Neural progenitor cell (in vitro differentiated cells): ENCODE results near the gene PLCB1.

Experiments
- EZH2 ChIP-seq: fragments of 200-600 bp; sonication (generic); IDR thresholded peaks from 2 replicates; pipeline ENCODE4 v1.6.1; 2017; ENCODE audit warnings: antibody characterized with exemption, mild to moderate bottlenecking, moderate library complexity
- TF ChIP-seq, protein P1 (sequence below): fragments of 200-600 bp; sonication (generic); IDR thresholded peaks from 2 replicates; pipeline ENCODE4 v1.5.1; 2017; ENCODE audit warnings: antibody characterized with exemption, mild to moderate bottlenecking

DNA sequence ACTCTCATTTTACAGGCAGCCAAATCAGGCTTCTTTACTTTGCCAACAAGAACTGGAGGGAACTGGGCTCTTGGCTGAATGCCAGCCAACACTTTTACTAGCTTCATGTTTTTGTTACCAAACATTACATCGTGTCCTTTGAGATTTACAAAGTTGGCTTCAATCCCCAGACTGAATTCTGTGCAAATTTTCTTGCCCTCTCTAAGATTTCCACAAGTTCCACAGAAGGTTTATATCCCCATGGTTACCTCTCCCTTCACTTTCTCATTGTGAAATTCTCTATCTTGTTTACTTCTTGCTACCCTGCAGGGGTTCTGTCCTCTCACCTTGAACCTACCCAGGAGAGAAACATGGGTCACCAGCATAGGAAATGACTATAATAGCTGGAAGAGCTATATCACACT lies 37.6 kb upstream of the PLCB1 start:
- TF ChIP-seq EZH2 = no peak
- TF ChIP-seq, protein P1, sequence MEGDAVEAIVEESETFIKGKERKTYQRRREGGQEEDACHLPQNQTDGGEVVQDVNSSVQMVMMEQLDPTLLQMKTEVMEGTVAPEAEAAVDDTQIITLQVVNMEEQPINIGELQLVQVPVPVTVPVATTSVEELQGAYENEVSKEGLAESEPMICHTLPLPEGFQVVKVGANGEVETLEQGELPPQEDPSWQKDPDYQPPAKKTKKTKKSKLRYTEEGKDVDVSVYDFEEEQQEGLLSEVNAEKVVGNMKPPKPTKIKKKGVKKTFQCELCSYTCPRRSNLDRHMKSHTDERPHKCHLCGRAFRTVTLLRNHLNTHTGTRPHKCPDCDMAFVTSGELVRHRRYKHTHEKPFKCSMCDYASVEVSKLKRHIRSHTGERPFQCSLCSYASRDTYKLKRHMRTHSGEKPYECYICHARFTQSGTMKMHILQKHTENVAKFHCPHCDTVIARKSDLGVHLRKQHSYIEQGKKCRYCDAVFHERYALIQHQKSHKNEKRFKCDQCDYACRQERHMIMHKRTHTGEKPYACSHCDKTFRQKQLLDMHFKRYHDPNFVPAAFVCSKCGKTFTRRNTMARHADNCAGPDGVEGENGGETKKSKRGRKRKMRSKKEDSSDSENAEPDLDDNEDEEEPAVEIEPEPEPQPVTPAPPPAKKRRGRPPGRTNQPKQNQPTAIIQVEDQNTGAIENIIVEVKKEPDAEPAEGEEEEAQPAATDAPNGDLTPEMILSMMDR = no peak
